GM18511 (cell line): ENCODE data around the gene ZNF200.
"Not testable (repeated sequence)": the region's sequence is repeated elsewhere in the genome, so short reads cannot be mapped to it uniquely, and the experiment has no call there.

ENCODE experiments used
- ATAC-seq: cut with Tn5 transposase; IDR thresholded peaks from one replicate; pipeline ENCODE4 v1.9.1; 2021; ENCODE audit warnings: mild to moderate bottlenecking, moderate library complexity; ENCODE audit not compliant: unreplicated experiment

The ZNF200 gene

DNA sequence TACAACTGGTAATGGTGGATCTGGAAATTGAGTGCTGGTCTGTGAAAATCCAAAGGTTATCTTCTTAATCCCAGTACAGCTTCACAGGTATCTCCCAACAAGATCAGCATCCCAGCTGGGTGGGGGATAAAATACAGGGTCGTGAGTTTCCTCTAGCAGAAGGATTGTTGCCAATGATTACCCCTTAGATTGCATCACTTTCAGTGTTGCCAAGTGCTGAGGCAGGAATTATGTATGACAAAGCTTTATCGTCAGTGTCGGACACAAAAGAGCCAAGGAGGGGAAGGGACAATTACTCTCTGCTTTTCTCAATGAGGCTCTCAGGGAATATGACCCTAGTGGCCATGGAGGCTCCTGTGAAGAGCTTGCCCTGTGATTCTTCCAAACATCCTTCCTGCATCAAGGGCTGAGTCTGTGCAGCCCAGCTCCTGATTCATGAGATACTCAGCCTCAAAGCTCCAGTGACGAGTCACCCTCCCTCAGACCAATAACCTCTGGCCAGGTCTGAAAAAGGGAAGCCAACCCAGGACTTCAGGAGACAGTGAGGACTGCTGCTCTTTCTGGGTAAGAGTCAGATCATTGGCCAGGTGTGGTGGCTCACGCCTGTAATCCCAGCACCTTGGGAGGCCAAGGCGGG is 31.9 kb downstream of the ZNF200 start:
- ATAC-seq = no peak

GRCh38 chr16:3198334-3199072 is 36.5 kb downstream of the ZNF200 start:
- no peak for ATAC-seq

DNA sequence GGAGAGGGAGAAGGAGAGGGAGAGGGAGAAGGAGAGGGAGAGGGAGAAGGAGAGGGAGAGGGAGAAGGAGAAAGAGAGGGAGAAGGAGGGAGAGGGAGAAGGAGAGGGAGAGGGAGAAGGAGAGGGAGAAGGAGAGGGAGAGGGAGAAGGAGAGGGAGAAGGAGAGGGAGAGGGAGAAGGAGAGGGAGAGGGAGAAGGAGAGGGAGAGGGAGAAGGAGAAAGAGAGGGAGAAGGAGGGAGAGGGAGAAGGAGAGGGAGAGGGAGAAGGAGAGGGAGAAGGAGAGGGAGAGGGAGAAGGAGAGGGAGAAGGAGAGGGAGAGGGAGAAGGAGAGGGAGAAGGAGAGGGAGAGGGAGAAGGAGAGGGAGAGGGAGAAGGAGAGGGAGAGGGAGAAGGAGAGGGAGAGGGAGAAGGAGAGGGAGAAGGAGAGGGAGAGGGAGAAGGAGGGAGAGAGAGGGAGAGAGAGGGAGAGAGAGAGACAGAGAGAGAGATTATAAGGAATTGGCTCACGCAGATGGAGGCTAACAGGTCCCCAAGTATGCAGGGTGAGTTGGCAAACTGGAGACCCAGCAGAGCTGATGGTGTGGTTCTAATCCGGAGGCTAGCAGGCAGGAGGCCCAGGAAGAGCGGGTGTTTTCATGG is 37.1 kb downstream of the ZNF200 start:
- ATAC-seq = not testable (repeated sequence)

GRCh38 chr16:3195975-3196374 is 39.0 kb downstream of the ZNF200 start:
- ATAC-seq = no peak

GRCh38 chr16:3194792-3195191 is 40.2 kb downstream of the ZNF200 start:
- no peak for ATAC-seq

DNA sequence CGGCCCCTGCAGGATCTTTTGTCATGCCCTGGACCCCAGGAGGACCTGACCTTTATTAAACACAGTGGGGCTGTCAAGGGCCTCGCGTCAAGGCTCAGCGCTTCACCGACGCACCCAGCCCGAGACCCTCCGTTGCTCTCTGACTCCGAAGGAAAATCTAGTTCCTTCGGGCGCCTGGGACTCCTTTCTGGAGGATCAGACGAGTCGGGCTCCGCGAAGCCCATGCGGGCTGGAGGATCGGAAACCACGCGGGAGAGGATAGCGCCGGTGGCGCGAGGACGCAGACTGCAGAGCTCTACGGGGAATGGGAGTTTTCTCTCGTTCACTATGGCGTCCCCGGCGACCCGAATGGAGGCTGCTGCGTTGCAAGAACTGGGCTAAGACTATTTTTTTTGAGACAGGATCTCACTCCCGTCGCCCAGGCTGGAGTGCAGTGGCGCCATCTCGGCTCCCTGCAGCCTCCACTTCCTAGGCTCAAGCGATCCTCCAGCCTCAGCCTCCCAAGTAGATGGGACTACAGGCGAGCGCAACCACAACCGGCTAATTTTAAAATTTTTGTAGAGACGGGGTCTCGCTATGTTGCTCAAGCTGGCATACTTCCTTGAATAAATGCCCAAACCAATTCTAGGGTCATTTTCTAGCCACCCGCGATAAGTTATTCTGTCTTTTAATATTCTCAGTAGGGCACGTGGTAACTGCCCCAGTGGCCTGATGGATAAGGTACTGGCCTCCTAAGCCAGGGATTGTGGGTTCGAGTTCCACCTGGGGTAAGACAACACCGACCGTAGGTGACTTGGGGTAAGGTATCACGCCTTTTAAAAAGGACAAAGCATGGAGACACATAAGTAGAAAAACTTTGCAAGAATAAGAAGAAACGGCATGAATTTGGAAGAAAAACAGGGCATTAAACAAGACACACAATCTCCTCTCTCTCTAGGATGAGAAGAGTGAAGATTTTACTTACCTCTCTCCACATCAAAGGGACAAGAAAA is 41.4 kb downstream of the ZNF200 start:
- no peak for ATAC-seq

DNA sequence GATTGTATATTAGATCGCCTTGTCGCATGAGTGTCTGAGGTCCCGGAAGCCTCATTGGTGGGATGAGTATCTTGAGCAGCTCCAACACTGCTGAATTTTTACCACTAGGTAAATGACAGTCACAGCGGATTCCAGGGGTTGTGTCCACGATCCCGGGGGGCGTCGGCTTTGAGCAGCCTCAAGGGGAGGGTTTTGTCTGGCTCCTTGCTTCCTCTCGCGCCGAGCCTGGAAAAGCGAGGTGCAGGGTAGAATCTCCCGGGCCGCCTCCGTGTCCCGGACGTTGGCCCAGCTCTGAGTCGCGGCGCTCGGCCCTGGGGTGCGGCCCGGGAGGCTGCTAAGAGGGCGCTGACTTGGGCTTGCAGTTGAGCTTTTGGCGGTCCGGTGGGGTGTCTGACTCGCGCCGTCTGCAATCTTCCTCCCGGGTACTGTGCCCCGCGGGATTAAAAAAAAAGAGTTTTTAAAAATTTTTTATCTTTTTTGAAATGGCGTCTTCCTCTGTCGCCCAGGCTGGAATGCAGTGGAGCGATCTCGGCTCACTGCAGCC is 42.4 kb downstream of the ZNF200 start:
- ATAC-seq = no peak

GRCh38 chr16:3190949-3191353 is 44.0 kb downstream of the ZNF200 start:
- ATAC-seq = no peak

DNA sequence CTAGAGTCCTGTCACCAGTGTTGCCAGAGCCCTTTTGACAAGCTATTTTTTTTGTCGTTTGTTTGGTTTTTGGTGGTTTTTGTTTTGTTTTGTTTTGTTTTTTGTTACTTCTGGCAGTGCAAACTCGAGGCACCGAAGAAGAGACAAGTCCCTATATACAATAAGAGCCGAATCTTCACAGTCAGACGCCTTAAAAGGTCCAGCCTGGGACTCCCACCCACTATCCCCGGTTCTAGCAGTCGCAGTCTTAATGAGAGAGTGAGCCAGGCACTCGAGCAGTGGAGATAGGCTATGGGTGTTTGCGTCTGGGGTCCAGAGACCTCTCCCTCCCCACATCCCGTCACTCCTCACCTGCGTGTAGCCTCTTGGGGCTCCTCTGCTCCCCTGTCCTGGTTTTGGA is 45.1 kb downstream of the ZNF200 start:
- ATAC-seq = no peak

- ATAC-seq = no peak
Measured at GRCh38 chr16:3188925-3189825, 45.8 kb downstream of the ZNF200 start.

DNA sequence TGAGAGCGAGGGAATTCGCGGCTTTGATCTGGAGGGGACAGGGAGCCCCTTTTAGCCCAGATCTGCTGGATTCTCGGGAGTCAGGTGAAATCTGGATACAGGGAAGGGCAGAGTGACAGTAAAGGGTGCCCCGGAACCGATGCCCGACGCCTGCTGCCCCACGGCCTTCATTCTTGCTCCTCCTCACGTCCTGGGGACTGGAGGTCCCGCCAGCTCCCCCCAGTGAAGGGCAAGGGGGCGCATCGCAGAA is 46.4 kb downstream of the ZNF200 start:
- no peak for ATAC-seq

GRCh38 chr16:3187798-3188674 is 46.9 kb downstream of the ZNF200 start, which contains the start of gene OR1F1:
TSS of gene OR1F1 (plus strand) at chr16:3188204.
- no peak for ATAC-seq

DNA sequence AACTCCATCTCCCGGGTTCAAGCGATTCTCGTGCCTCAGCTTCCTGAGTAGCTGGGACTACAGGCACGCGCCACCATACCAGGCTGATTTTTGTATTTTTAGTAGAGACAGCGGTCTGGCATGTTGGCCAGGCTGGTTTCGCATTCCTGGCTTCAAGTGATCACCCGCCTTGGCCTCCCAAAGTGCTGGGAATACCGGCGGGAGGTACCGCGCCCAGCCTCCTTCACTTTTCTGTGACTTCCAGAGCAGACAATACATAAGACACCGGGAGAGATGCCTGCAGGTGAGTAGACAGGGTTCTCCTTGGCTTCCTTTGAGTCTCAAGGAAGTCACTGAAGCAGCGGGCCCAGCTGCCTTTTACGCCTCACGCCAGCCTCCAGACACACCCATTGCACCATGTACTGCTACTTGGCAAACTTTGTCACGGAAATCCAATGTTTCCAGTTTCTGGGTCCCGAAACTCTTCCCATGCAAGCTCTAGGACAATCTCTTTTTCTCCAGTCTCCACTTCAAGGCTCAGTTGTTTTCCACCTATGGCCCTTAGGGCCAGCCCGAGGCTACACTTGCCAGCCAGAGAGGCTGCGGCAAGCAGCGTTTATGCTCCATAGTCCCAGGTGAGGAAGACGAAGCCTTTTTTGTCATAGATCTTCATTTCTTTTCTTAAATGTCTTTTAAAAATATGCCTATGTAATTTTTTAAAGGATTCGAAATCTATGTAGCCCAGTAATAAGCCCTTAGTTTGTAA is 47.8 kb downstream of the ZNF200 start:
- ATAC-seq = no peak

DNA sequence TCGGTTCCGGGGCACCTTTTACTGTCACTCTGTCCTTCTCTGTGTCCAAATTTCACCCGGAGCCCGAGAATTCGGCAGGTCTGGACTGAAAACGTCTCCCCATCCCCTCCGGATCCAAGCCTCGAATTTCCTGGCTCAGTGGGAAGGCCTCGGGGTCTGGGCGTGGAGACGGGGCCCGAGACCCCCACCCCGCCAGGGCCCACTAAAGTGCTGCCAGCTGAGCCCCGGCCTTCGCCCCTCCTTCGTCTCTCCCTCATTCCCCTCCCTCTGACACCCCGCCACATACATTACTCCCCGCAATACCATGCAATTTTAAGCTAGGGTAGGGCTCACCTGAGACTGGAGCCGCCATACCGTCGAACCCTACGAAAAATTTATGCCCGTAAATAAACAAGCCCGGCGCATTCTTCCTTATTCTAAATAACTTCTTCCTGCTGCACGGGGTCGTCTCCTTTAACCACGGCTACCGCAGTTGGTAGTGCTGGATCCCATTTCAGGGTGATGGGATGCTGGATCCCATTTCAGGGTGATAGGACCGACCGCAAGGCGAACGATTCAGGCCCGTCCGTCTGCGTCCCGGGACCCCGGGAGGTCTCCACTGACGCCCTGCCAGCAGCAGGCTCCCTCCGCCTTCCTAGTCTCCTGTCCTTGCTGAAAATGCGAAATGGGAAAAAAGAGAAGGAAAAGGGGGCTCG is 51.4 kb downstream of the ZNF200 start:
- no peak for ATAC-seq

DNA sequence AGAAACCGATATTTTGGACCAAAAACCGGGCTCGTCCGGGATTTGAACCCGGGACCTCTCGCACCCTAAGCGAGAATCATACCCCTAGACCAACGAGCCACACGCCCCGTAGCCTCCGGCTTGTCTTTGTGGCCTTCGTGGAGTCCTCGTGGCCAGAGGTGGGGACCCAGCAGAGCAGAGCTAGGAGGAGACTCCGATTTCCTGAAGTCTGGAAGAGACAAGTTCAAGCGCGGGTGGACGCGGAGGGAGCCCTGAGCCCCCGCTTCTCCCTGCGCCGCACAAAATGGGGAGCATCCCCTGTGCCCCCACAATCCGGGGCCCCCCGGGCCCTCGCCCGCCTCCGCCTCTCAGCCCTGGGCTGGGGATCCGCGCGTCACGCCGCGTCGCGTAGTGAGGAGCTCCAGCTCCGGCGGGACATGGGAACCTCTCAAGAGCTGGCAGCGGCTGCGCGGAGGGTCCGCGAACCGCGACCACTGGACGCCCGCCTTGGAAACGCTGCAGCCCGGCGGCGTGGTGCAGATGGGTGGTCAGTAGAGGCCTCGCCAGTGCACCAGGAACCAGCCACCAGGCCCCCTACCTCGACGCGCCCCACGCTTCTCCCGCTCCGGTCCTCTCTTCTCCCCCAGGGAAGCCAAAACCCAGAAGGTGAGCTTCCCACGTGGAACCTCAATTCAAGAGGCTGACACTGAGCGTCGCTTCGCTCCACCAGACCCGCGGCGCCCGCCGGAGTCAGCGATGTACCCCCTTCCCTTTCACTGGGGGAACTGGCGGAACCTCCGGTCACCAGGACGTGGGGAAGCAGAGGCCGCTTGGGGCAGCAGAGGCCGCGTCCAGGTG is 52.1 kb downstream of the ZNF200 start:
- no peak for ATAC-seq

- ATAC-seq = not testable (repeated sequence)
Measured at GRCh38 chr16:3182293-3182607, 52.7 kb downstream of the ZNF200 start.

- ATAC-seq = no peak
Measured at GRCh38 chr16:3180445-3180878, 54.5 kb downstream of the ZNF200 start.
